ENCODE data around the gene ANGPT4.
A peak's percentile ranks its signal among the peaks of the same experiment; 100 is the strongest.
"Not testable (repeated sequence)": the region's sequence is repeated elsewhere in the genome, so short reads cannot be mapped to it uniquely, and the experiment has no call there.

Gene ANGPT4

DNA sequence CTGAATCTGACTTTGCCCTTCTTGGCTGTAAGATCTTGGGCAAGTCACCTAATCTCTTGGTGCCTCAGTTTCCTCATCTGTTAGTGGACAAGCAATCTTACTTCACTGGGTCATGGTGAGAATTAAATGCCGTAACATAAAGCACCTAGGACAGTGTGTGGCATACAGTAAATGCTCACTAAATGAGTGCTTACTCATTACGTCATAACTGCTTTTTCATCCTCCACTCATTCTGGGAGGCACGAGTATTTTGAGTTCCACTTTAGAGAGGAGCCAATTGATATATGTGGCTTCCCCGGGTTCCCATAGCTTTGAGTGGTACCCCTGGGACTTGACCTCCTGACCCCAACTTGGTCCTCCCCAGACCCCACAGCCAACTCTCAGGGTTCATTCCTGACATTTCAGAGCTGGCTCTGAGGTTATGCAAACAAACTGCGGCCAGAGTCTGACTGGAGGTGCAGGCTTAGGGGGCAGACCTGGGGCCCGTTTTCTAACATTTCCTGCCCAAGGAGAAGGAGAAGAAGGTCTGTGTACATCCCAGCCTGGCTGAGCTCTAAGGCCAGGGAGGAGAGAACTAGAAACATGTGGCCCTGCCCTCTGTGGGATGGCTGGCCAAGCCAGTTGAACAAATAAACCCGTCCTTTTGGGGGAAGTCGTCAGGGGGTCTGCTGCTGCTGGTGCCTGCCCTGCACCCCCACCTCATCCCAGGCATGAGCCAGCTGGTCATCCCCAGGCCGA, 5.8 kb downstream of the ANGPT4 start:
- no peak for DNase-seq (ENCODE audit: extremely low spot score, insufficient read length, low read depth)
- FAIRE-seq, result no peak

DNA sequence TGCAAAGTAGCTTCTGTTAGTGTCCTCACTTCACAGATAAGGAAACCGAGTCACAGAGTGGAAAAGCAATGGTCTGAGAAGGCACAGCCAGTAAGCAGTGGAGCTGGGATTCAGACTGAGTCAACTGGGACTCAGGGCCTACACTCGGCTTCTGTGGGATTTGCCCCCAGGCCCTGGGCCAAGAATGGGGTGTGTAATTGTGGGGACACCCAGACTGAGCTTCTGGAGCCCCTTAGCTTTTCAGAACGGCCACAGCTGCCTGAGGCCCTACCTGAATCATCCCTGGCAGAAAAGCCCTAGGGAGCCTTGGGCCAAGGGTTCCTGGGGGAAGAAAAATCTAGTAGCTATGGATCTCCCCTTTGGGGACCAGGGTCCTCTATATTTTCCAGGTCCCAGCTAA, 6.5 kb downstream of the ANGPT4 start:
- FAIRE-seq, result no peak

DNA sequence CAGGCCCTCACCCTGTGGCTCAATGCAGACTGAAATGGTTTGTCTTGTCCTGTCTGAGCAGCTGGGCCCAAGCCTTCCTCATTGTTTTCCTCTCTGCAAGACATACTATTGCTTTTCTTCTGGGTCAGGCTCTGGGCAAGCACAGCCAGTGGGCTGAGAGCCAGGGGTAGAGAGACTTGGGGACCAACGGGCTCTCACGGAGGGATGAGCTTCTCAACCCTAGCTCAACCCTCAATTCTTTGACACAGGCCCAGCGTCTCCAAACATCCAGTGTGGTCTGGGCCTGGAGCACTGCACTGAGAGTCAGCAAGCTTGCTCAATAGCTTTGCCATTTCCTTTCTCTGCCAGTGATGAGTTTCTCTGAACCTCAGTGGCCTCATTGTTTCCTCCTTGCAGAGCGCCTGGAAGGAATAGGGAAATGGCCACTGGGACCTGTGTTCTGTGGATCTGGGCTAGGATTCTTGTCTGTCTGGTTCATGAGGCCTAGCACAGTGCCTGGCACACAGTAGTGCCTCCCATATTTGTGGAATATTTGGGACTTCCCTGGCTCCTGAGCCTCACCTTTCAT, 9.3 kb downstream of the ANGPT4 start:
- no peak for FAIRE-seq
- DNase-seq (ENCODE audit: extremely low spot score, insufficient read length, low read depth), result no peak

More for the DNA sequence above, 6.5 kb downstream of the ANGPT4 start:
- DNase-seq (ENCODE audit: extremely low spot score, insufficient read length, low read depth), result no peak

DNA sequence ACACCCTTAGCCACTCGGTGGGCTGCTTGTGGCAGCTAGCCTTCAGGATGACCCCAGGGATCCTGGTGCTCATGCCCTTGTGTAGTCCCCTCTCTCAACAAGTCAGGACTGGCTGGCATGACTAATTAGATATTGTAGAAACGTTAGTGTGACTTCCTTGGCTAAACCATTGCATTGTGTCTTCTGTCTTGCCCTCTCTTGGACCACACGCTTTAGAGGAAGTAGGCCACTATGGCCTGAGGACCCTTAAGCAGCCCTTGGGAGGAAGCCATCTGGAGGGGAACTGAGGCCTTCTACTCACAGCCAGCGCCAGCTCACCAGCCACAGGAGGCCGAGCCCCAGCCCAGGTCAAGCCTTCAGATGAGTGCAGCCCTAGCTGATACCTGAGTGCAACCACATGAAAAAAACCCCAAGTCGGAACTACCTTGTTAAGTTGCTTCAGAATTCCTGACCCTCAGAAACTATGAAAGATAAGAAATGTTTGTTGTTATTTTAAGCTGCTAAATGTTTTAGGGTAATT, 10.1 kb downstream of the ANGPT4 start:
- no peak for DNase-seq (ENCODE audit: extremely low spot score, insufficient read length, low read depth)
- no peak for FAIRE-seq

DNA sequence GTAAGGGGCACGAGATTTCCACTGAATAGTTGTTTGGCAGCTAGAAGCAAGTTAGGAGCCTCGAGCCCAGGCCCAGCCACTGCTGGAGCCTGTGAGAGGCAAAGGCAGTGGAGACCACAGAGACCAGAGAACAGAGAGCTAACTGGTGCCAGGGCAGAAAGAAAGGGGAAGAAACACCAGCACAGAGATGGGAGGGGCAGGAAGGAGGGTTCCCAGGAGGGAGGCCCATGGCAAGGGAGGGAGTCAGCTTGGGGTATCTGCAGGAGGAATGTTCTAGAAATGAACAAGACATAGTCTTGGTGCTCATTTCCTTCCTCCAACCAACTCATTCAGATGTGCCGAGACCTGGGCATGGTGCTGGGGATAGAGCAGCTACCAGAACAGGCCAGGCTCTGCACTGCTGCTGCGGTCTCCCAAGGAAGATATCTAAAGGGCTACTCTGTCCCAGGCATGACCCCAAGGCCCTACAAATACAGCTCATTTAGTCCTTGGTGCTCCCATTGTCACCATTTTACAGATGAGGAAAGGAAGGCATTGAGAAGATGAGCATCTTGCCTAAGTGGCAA, 10.7 kb downstream of the ANGPT4 start:
- FAIRE-seq, result no peak
- no peak for DNase-seq (ENCODE audit: extremely low spot score, insufficient read length, low read depth)

DNA sequence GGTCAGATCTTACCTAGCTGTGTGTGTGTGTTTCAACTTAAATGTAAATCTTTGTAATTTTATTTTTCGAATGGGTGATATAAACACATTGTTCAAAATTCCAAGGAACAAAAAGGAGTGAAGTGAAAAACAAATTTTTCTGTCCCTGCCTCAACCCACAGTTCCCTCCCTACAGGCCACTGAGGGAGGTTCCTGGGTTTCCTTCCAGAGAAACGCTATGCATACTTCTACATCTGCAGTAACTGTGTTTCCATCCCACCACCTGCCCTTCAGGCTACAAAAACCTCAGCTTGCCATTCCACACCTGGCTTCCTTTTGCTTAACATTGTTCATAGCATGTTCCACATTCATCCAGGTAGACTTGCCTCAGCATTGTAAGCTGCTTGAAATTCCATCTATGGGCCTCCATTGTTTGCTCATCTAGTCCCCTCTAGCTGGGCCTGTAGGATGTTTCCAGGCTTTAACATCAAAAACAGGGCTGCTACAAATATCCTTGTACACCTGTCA, 12.0 kb downstream of the ANGPT4 start:
- FAIRE-seq, result no peak

DNA sequence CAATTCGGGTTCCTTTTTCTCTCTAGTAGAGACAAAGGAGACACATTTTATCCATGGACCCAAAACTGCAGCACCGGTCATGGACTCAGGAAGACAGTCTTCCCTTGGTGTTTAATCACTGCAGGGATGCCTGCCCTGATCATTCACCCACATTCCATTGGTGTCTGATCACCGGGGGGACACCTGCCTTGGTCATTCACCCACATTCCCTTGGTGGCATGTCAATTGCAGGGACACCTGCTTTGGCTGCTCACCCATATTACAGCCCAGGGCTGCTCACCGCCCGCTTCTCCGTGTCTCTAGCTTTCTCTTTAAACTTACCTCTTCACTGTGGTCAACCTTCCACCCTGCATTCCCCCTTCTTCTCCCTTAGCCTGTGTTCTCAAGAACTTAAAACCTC, 18.7 kb downstream of the ANGPT4 start:
- not testable (repeated sequence) for DNase-seq (ENCODE audit: extremely low spot score, insufficient read length, low read depth); FAIRE-seq

More for the DNA sequence above, 12.0 kb downstream of the ANGPT4 start:
- no peak for DNase-seq (ENCODE audit: extremely low spot score, insufficient read length, low read depth)

DNA sequence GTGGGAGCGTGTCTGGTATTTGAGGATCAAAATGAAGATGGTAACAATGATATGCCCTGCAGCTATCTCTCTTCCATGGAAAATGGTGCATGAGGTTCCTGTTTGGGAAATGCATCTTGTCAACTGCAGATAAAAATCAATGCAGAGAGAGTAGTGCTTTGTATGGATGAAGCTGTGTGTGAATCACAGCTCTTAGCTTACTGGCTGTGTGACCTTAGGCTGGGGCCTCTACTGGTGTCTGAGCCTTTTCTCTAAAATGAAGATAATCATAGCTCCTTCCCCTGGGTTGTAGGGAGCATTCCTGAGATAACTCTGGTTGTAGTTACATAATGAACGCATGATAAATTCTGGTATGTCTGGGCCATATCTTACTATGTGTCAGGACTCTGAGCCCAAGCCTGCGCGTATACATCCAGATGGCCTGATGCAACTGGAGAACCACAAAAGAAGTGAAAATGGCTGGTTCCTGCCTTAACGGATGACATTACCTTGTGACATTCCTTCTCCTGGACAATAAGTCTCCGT, 19.6 kb downstream of the ANGPT4 start:
- FAIRE-seq (no peak), DNase-seq (ENCODE audit: extremely low spot score, insufficient read length, low read depth) (no peak)

DNA sequence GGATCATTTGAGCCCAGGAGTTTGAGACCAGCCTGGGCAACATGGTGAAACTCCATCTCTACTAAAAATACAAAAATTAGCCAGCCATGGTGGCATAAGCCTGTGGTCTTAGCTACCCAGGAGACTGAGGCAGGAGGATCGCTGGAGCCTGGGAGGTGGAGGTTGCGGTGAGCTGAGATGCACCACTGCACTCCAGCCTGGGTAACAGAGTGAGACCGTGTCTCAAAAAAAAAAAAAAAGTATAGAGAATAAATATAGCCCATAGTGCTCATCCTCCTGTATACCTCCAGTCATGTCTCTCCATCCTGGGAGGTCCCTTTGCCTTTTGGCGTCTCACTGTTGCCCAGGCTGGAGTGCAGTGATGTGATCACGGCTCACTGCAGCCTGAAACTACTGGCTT, 23.8 kb downstream of the ANGPT4 start:
- FAIRE-seq; DNase-seq (ENCODE audit: extremely low spot score, insufficient read length, low read depth): not testable (repeated sequence)

DNA sequence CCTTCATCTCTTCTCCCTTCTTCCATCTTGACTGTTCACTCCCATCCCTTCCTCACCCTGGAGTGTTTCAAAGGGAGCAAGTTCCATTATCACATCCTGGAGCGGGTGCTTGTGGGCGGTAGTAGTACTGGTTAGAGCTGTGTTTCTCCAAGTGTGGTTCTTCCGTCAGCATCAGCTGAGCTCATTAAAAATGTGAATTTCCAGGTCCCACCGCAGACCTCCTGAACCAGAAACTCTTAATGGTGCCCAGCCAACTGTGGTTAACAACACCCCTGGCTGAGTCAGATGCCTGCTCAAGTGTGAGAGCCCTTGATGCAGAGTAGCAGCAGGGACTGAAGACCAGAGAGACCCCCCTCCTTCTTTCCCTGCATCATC, 24.4 kb downstream of the ANGPT4 start:
- DNase-seq (ENCODE audit: extremely low spot score, insufficient read length, low read depth), result no peak
- no peak for FAIRE-seq

DNA sequence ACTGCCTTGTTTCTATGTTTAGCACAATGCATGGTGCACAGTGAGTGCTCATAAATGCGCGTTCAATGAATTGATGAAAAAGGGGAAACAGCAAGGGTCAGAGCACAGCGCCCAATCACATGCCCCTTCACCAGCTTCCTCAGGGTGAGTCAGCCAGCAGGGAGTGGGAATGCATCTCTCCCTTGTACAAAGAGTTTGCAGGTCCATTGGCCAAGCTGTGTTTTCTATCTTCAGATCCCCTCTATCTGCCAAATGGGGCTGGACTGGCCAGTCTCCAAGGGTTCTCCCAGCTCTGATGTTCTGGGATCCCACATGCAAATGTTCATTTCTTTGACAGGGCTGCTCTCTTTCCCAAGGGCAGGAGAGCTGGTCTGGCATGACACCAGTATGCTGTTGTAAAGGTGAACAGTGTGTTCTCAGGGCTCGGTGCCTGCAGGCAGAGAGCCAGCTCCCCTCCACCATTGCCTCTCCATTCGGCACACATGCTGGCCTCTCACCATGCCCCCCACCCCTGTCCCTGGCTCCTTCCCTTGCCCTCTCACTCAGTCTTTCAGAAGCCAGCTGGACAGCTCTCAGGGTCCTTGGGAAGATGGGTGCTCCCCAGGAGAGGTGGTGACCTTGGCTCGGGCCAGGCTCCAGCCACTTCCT, 25.0 kb downstream of the ANGPT4 start:
- FAIRE-seq (no peak), DNase-seq (ENCODE audit: extremely low spot score, insufficient read length, low read depth) (no peak)

DNA sequence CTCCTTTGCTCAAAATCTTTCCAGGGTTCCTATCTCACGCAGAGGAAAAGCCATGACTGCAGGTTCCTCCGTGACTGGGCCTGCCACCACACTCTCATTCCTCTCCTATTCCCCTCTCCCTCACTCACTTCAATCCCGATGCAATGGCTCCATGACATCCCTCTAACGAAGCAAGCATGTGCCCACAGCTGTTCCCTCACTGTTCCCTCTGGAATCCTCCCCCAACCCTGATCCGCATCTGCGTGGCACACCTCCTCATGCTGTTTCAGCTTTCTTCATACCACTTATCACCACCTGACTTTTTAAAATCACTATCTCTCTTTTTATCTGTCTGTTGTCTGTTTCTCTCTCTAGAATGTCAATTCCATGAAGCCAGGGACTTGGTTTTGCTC, 25.5 kb downstream of the ANGPT4 start:
- DNase-seq (ENCODE audit: extremely low spot score, insufficient read length, low read depth), result no peak
- FAIRE-seq, result no peak

DNA sequence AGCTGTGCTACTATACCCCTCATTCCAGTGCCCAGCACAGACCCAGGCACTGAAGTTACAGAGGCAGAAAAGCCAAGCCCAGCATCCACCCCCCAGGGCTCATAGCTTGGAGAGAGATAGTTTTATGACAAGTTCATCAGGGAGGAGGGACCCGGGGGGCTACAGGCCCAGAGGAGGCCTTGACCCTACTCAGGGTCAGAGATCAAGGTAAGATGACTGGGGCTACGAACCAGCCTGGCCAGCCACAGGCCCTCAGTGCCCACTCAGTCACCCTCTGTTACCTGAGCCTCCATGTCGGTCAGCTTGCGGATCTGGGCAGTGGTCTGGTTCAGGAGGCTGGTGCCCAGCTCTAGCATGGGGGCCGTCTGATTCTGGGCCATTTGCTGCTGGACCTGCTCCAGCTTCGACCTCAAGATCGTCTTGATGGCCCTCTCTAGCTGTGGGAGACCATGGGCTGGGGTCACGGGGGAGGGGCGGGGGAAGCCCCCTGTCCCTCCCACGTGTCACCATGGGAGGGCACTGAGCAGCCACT, 26.1 kb downstream of the ANGPT4 start:
- DNase-seq (ENCODE audit: extremely low spot score, insufficient read length, low read depth) (no peak), FAIRE-seq (no peak)

DNA sequence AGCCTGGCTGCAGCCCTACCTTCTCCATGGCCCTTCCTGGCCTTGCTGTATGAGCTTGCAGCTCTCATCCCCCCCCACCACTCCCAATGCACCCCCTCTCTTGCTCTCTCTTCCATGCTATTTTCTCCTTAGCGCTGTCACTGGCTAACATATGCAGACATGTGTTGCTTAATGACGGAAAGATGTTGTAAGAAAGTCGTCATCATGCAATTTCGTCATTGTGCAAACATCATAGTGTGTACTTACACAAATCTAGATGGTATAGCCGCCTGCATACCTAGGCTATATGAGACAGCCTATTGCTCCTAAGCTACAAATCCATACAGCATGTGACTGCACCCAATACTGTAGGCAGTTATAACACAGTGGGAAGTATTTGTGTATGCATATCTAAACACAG, 27.0 kb downstream of the ANGPT4 start:
- no peak for DNase-seq (ENCODE audit: extremely low spot score, insufficient read length, low read depth)
- FAIRE-seq, result no peak

DNA sequence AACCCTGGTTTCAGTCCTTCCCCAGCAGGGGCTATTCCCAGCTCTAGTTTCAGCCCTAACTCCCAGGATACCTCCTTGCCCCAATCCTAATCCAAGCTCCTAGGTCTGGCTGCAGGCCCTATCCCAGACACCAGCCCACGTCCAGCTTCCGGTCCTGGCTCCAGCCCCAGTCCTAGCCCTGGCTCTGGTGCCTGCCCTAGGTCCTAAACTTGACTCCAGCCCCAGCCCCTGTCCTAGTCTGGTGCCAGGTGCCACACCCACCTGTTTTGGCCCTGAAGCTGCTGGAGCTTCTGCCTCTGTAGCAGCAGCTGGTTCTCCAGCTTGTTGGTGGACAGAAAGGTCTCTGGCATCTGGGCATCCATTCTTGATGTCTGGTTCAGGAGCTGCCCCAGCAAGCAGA, 28.1 kb downstream of the ANGPT4 start:
- DNase-seq (ENCODE audit: extremely low spot score, insufficient read length, low read depth) (no peak), FAIRE-seq (no peak)

DNA sequence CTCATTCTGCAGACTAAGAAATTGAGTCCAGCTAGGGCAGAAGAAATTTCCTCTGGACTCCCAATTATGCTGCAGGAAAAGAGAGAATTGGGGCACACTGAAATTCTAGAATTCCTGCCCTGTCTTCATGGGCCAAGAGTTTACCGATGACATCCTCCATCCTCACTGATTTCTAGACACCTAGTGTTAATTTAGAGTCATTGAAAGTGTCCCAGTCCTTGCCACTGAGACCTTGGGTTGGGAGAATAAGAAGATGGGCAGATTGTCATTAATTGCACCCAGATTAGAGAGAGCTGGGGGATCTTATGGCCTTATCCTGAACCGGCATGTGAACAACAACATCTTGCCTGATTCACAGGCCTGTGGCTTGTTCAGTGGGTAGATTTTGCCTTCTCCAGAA, 29.0 kb downstream of the ANGPT4 start:
- FAIRE-seq, result no peak
- no peak for DNase-seq (ENCODE audit: extremely low spot score, insufficient read length, low read depth)

DNA sequence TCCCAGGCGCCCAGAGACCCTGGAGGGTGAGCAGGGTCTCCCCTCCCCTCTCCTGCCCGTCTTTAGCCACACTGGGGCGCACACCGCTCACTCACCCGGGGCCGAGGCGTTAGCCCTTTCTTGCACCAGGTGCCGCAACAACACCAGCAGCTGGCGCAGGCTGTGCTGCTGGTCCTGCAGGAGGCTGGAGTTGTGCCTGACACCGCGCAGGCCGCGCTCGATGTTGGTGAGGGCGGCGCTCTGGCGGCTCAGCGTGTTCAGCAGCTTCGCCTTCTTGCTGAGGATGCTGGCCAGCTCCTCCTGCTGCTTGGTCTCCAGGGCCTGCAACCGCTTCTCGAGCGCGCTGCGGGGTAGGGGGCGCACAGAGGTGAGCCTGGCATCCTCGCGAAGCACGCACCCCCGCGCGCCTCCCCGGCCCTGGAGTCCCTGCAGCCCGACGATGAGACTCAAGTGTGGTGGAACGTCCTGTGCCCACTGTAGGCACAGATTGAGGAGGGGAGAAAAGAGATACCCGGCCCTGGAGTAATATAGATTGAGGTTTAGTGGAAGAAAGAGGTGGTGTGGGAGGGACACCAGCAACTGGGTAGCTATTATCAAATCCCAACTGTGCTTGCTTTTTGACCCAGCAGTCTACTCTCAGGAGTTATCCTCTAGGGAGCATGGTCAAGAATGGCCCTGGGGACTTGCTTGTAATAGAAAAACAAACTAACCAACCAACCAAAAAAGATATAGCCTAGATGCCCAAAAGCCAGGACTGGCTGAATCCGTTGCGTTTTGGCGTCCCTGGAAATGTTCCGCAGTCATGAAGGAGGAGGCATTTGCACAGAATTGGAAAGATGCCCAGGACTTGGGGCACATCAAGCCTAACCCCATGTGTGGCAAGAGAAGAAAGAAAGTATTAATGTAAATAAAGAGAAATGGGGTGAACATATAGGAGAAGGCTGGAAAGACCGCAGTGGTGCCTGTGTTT, 30.9 kb downstream of the ANGPT4 start:
- DNase-seq (ENCODE audit: extremely low spot score, insufficient read length, low read depth), result no peak
- FAIRE-seq, result no peak

DNA sequence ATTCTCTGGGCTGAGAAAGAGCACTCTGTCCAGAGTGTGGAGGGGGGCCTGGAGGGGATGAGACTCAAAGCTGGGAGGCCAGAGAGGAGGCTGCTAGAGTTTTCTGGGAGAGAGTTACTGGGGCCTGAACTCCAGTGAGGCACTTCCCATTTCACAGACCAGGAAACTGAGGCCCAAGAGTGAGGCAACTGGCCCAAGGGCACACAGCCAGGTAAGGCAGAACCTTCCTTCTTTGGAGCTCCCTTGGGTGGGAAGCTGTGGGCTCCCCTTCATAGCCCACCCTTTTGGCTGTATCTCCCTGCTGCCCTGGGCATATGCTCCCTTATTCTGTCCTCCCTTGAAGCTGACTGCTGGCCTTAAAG, 34.4 kb downstream of the ANGPT4 start:
- no peak for DNase-seq (ENCODE audit: extremely low spot score, insufficient read length, low read depth)
- FAIRE-seq, result no peak

DNA sequence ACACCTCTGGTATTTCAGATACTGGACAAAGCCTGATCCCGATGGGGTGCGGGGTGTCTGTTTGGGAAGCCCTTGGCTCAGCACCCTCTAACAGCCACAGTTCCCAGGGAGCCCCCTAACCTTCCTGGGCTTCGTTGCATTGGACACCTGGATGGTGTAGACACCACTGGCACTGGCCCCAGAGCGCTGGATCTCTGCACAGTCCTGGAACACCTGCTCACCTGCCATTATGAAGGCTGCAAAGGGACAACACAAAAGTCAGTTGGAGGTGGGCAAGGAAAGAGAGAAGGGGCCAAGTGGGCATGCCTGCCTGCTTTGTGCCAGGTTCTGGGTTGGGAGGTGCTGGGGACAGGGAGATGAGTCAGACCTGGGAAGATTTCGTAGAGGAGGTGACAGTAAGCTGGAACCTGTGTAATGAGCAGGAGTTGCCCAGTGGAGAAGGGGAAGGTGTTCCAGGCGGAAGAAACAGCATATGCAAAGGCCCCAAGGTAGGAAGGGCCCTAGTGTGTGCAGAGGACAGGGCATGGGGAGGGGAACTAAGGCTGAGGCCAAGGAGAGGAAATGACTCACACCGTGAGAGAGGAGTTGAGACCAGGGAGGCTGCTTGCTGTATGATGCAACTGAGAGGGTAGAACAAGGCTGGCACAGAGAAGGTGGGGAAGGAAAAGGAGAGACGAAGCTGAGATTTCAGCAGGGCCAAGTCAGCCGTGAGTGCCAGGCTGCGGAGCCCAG, 34.9 kb downstream of the ANGPT4 start:
- peak; percentile 12 for FAIRE-seq
- no peak for DNase-seq (ENCODE audit: extremely low spot score, insufficient read length, low read depth)
